Keratinocyte (primary cell): ENCODE data around the gene OSBPL5. TPM values are rescaled to one million over a fixed set of nuclear protein-coding genes. Genes with fewer than 3 reads are reported as not detected.
A peak's percentile ranks its signal among the peaks of the same experiment; 100 is the strongest.

Experiments used
- DNase-seq: peaks from one replicate; pipeline ENCODE4 v3.0.0-alpha.2; 2011; ENCODE audit warnings: low read depth, missing footprints, low spot score
- FAIRE-seq: peaks from 2 replicates; lab custom pipeline; 2011; peaks lifted over from hg19 to GRCh38; lab: Jason Lieb, UNC
- H2AFZ ChIP-seq: 2 replicates; pipeline ENCODE4 v1.6.0; 2012; ENCODE audit warnings: low read length, control low read depth, inconsistent platforms; ENCODE audit not compliant: control insufficient read depth
- H3K27ac ChIP-seq: 2 replicates; pipeline ENCODE4 v1.5.1; 2011; ENCODE audit warnings: low read length; ENCODE audit not compliant: control insufficient read depth, insufficient read depth
- H3K27me3 ChIP-seq: 3 replicates; pipeline ENCODE4 v1.6.0; 2011; ENCODE audit warnings: low read length; ENCODE audit not compliant: control insufficient read depth, insufficient read depth; ENCODE audit errors: extremely low read depth
- H3K36me3 ChIP-seq, 2 experiments: 2 replicates in 1 of 2; 3 replicates in 1 of 2; pipeline ENCODE4 v1.5.1; 2011; ENCODE audit warnings: low read length in 2 of 2, mild to moderate bottlenecking in 1 of 2; ENCODE audit not compliant: control insufficient read depth in 2 of 2, insufficient read depth in 2 of 2; ENCODE audit errors: extremely low read depth in 1 of 2
- H3K4me1 ChIP-seq: 3 replicates; pipeline ENCODE4 v1.5.1; 2011; ENCODE audit warnings: low read length; ENCODE audit not compliant: control insufficient read depth, insufficient read depth; ENCODE audit errors: extremely low read depth
- H3K4me2 ChIP-seq: 3 replicates; pipeline ENCODE4 v1.6.0; 2011; ENCODE audit warnings: low read depth, low read length; ENCODE audit not compliant: control insufficient read depth, insufficient read depth; ENCODE audit errors: extremely low read depth
- H3K4me3 ChIP-seq, 3 experiments: fragments of 200-600 bp in 1 of 3; sonication (generic) in 1 of 3; 2 replicates in 2 of 3; 3 replicates in 1 of 3; pipeline ENCODE4 v1.5.1; 2011 to 2016; ENCODE audit warnings: low read length in 3 of 3, mild to moderate bottlenecking in 3 of 3, control low read depth in 2 of 3, inconsistent platforms in 1 of 3, low read depth in 1 of 3, mixed read lengths in 1 of 3, mixed run types in 1 of 3, moderate library complexity in 1 of 3; ENCODE audit not compliant: control insufficient read depth in 2 of 3, insufficient read depth in 2 of 3; ENCODE audit errors: extremely low read depth in 1 of 3
- H3K79me2 ChIP-seq: 2 replicates; pipeline ENCODE4 v1.6.0; 2012; ENCODE audit warnings: low read length; ENCODE audit not compliant: control insufficient read depth, insufficient read depth
- H3K9ac ChIP-seq: 3 replicates; pipeline ENCODE4 v1.6.0; 2011; ENCODE audit warnings: low read length; ENCODE audit not compliant: control insufficient read depth, insufficient read depth; ENCODE audit errors: extremely low read depth
- H3K9me1 ChIP-seq: 3 replicates; pipeline ENCODE4 v1.6.0; 2011; ENCODE audit warnings: low read length; ENCODE audit not compliant: control insufficient read depth, insufficient read depth; ENCODE audit errors: extremely low read depth
- H3K9me3 ChIP-seq: 2 replicates; pipeline ENCODE4 v1.5.1; 2012; ENCODE audit warnings: low read depth, low read length; ENCODE audit not compliant: control insufficient read depth
- H4K20me1 ChIP-seq: 3 replicates; pipeline ENCODE4 v1.6.0; 2011; ENCODE audit warnings: low read length; ENCODE audit not compliant: control insufficient read depth, insufficient read depth; ENCODE audit errors: extremely low read depth
- EZH2 ChIP-seq: IDR thresholded peaks from one replicate; pipeline ENCODE4 v1.6.1; 2012; ENCODE audit warnings: inconsistent platforms, mild to moderate bottlenecking, low read length, moderate library complexity
- dilution Hi-C: fragments of 300-500 bp; cut with MboI; formaldehyde crosslinking; loops from one replicate; pipeline ENCODE4 v1.7.0; 2020; ENCODE audit warnings: low sequenced_read_pairs; ENCODE audit not compliant: extremely low pct_ligation_motif_present
- polyA minus RNA-seq, 3 experiments: library from RNA; depleted of rRNA, polyadenylated mRNA; stranded (reverse); fragments of >200 nt; gene quantifications; 1 replicate in 1 of 3; 2 replicates in 1 of 3; 3 replicates in 1 of 3; pipeline ENCODE4 v1.2.3, GENCODE V29; 2011
- polyA plus RNA-seq, 5 experiments: library from polyadenylated mRNA; depleted of rRNA in 3 of 5; stranded (reverse) in 3 of 5; stranded (forward) in 1 of 5; unstranded in 1 of 5; fragments of >200 nt; gene quantifications; 1 replicate in 1 of 5; 2 replicates in 3 of 5; 3 replicates in 1 of 5; pipeline versions ENCODE4 v1.2.1 to v1.2.3, GENCODE V29; 2011 to 2012; ENCODE audit warnings: missing spikeins in 2 of 5, low read depth in 1 of 5, low replicate concordance in 1 of 5
- TF ChIP-seq, protein P1 (sequence below), 3 experiments: IDR thresholded peaks in 1 of 3; conservative IDR thresholded peaks in 1 of 3; optimal IDR thresholded peaks in 1 of 3; 2 replicates in 2 of 3; 3 replicates in 1 of 3; pipeline versions ENCODE3 to v1.5.1; 2011; ENCODE audit warnings: low read length in 3 of 3, mild to moderate bottlenecking in 3 of 3, moderate library complexity in 2 of 3, control low read depth in 1 of 3, inconsistent platforms in 1 of 3; ENCODE audit not compliant: insufficient read depth in 2 of 3; ENCODE audit errors: extremely low read depth in 1 of 3

Gene OSBPL5, protein sequence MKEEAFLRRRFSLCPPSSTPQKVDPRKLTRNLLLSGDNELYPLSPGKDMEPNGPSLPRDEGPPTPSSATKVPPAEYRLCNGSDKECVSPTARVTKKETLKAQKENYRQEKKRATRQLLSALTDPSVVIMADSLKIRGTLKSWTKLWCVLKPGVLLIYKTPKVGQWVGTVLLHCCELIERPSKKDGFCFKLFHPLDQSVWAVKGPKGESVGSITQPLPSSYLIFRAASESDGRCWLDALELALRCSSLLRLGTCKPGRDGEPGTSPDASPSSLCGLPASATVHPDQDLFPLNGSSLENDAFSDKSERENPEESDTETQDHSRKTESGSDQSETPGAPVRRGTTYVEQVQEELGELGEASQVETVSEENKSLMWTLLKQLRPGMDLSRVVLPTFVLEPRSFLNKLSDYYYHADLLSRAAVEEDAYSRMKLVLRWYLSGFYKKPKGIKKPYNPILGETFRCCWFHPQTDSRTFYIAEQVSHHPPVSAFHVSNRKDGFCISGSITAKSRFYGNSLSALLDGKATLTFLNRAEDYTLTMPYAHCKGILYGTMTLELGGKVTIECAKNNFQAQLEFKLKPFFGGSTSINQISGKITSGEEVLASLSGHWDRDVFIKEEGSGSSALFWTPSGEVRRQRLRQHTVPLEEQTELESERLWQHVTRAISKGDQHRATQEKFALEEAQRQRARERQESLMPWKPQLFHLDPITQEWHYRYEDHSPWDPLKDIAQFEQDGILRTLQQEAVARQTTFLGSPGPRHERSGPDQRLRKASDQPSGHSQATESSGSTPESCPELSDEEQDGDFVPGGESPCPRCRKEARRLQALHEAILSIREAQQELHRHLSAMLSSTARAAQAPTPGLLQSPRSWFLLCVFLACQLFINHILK
- 3.0 to 4.7 TPM (median 4.4 TPM) in 3 replicates for polyA plus RNA-seq
- 4.9 TPM for polyA plus RNA-seq (2011; ENCODE audit: low read depth)
- polyA plus RNA-seq (2011; cell fraction: cytosol; rRNA removed): 1.6 and 3.6 TPM in 2 replicates
- polyA plus RNA-seq (2011; cell fraction: nucleus; rRNA removed): 10.1 and 15.1 TPM in 2 replicates
- 2.5 and 8.5 TPM in 2 replicates for polyA plus RNA-seq (2012; ENCODE audit: low replicate concordance)
- 7.4 to 11.6 TPM (median 8.4 TPM) in 3 replicates for polyA minus RNA-seq
- polyA minus RNA-seq (2011; cell fraction: cytosol; rRNA and poly(A)+ RNA removed): 8.8 TPM
- 9.3 and 12.6 TPM in 2 replicates for polyA minus RNA-seq (2011; cell fraction: nucleus; rRNA and poly(A)+ RNA removed)

DNA sequence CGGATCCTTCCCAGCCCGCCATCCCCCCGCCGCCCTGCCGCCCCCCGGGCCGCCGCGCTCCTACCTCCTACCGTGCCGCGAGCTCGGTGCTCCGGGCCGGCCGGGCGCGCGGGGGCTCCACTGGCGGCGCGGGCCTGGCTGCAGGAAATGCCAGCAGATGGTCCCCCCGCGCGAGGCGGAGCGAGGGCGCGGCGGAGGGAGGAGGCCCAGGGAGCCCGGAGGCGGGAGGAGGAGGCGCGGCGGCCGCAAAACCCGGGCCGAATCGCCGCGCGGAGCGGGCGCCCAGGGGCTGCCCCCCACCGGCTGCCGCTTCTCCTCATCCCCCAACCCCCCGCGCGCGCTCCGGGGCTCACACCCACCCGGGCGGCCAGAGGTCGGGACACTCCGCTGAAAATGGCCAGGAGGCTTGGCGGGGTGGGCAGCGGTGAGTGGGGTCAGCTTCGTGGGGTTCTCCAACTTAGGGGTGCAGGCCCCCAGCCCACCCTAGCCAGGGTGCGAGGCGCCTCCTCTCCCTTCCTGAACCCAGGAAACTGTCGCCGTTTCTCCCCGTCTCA lies at the start of gene OSBPL5:
TSS of gene OSBPL5 (minus strand) at position 159 of the 554 bp plus-strand sequence. CDS start 36,162 bp downstream, outside the sequence.
- dilution Hi-C loops: no loop called here
- no peaks in the 10 kb centered on the region for H3K9me1 ChIP-seq
- peaks cover 12% of the 10 kb centered on the region for H3K79me2 ChIP-seq
- no peak for DNase-seq
- TF ChIP-seq, protein P1, sequence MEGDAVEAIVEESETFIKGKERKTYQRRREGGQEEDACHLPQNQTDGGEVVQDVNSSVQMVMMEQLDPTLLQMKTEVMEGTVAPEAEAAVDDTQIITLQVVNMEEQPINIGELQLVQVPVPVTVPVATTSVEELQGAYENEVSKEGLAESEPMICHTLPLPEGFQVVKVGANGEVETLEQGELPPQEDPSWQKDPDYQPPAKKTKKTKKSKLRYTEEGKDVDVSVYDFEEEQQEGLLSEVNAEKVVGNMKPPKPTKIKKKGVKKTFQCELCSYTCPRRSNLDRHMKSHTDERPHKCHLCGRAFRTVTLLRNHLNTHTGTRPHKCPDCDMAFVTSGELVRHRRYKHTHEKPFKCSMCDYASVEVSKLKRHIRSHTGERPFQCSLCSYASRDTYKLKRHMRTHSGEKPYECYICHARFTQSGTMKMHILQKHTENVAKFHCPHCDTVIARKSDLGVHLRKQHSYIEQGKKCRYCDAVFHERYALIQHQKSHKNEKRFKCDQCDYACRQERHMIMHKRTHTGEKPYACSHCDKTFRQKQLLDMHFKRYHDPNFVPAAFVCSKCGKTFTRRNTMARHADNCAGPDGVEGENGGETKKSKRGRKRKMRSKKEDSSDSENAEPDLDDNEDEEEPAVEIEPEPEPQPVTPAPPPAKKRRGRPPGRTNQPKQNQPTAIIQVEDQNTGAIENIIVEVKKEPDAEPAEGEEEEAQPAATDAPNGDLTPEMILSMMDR (optimal IDR thresholded peaks at IDR 0.05 in 1 of 3, IDR thresholded peaks at IDR 0.05 in 1 of 3, conservative IDR thresholded peaks at IDR 0.05 in 1 of 3; ENCODE audit: extremely low read depth in 1 of 3, insufficient read depth in 2 of 3, low read length in 3 of 3): no peak
- TF ChIP-seq EZH2: no peak
- H3K27me3 ChIP-seq: peaks cover 42% of the 10 kb centered on the region
- H3K27ac ChIP-seq: no peak within 1 kb of the TSS
- H3K4me1 ChIP-seq: peaks cover 29% of the 10 kb centered on the region
- H3K4me2 ChIP-seq: peak within 1 kb of the TSS; percentile 87
- H3K9ac ChIP-seq: peak within 1 kb of the TSS; percentile 72
- no peaks in the 10 kb centered on the region for H3K36me3 ChIP-seq
- H4K20me1 ChIP-seq: peaks cover 10% of the 10 kb centered on the region
- H3K4me3 ChIP-seq: peak within 1 kb of the TSS; percentile 65 to 79 (median 78)
- no peak for FAIRE-seq
- peak within 1 kb of the TSS; percentile 19 for H2AFZ ChIP-seq
- no peaks in the 10 kb centered on the region for H3K9me3 ChIP-seq

DNA sequence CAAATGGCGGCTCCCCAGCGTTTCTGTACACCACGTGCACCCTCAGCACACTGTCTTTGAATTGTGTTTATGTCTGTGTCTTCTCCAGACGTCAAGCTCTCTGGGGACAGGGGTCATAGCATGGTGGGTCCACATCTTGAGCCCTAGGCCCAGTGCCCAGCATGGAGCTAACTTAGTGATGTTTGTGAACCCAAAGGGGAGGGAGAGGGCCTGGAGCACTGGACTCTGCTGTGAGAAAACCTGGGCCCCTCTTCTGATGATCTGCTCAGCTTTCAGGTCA lies 49.2 kb upstream of the OSBPL5 start:
- Histone ChIP-seq H3K9ac (no peak overlapping the region), H3K79me2 (no peaks in the 10 kb centered on the region), H3K4me3 (no peak overlapping the region), H3K27me3 (peaks cover 10% of the 10 kb centered on the region), H4K20me1 (no peaks in the 10 kb centered on the region), H3K36me3 (no peaks in the 10 kb centered on the region), H3K9me1 (no peaks in the 10 kb centered on the region), H3K27ac (no peak overlapping the region), H3K4me2 (no peak overlapping the region), H2AFZ (no peak overlapping the region), H3K4me1 (no peaks in the 10 kb centered on the region), H3K9me3 (no peaks in the 10 kb centered on the region)
- DNase-seq (no peak), FAIRE-seq (no peak)
- TF ChIP-seq EZH2: no peak
- TF ChIP-seq, protein P1 (optimal IDR thresholded peaks at IDR 0.05 in 1 of 3, IDR thresholded peaks at IDR 0.05 in 1 of 3, conservative IDR thresholded peaks at IDR 0.05 in 1 of 3; ENCODE audit: extremely low read depth in 1 of 3, insufficient read depth in 2 of 3, low read length in 3 of 3): no peak
- dilution Hi-C loops: no loop called here
